GM23338 (cell line): Measurements from ENCODE around the gene ASB5.

ENCODE experiments used
- CREB1 ChIP-seq: fragments of 250-450 bp; sonication (Bioruptor Pico); IDR thresholded peaks from 2 replicates; pipeline ENCODE4 v1.5.0; 2020; ENCODE audit warnings: low read depth, mild to moderate bottlenecking, moderate library complexity
- CTCF ChIP-seq, 2 experiments: fragments of 200-600 bp in 1 of 2; sonication (generic) in 1 of 2; conservative IDR thresholded peaks; 2 replicates each; pipeline versions ENCODE4 v1.5.1 to v1.6.1; 2016 to 2017; ENCODE audit warnings: antibody characterized with exemption in 2 of 2, low read depth in 2 of 2, mild to moderate bottlenecking in 2 of 2, moderate library complexity in 1 of 2
- EZH2 ChIP-seq: fragments of 200-600 bp; sonication (generic); IDR thresholded peaks from one replicate; pipeline ENCODE4 v1.8.0; 2017; ENCODE audit warnings: antibody characterized with exemption, mild to moderate bottlenecking, low read depth; ENCODE audit not compliant: unreplicated experiment
- EZH2phosphoT487 ChIP-seq: fragments of 200-600 bp; sonication (generic); IDR thresholded peaks from one replicate; pipeline ENCODE4 v1.8.1; 2018; ENCODE audit warnings: antibody characterized with exemption; ENCODE audit not compliant: unreplicated experiment
- JUNB ChIP-seq: IDR thresholded peaks from one replicate; pipeline ENCODE4 v1.6.1; 2016; ENCODE audit warnings: antibody characterized with exemption; ENCODE audit not compliant: unreplicated experiment
- POLR2AphosphoS5 ChIP-seq: IDR thresholded peaks from 2 replicates; pipeline ENCODE4 v1.6.1; 2016; ENCODE audit warnings: antibody characterized with exemption, low read depth
- ZNF114 ChIP-seq: fragments of 250-450 bp; sonication (Bioruptor Pico); IDR thresholded peaks from 2 replicates; pipeline ENCODE4 v1.5.0; 2020; ENCODE audit warnings: mild to moderate bottlenecking, moderate library complexity
- TF ChIP-seq, protein P1 (sequence below): IDR thresholded peaks from one replicate; pipeline ENCODE4 v1.6.1; 2018; ENCODE audit warnings: antibody characterized with exemption; ENCODE audit not compliant: unreplicated experiment
- TF ChIP-seq, protein P2 (sequence below): IDR thresholded peaks from 2 replicates; pipeline ENCODE4 v1.6.1; 2016; ENCODE audit warnings: antibody characterized with exemption

GRCh38 chr4:176236946-176237345 is 32.1 kb downstream of the ASB5 start:
- TF ChIP-seq EZH2phosphoT487 (no peak), CTCF (conservative IDR thresholded peaks at IDR 0.05; ENCODE audit: low read depth in 2 of 2) (no peak), EZH2 (no peak), POLR2AphosphoS5 (no peak), CREB1 (CRISPR knock-in tag) (no peak), ZNF114 (CRISPR knock-in tag) (no peak), JUNB (no peak)
- TF ChIP-seq, protein P1, sequence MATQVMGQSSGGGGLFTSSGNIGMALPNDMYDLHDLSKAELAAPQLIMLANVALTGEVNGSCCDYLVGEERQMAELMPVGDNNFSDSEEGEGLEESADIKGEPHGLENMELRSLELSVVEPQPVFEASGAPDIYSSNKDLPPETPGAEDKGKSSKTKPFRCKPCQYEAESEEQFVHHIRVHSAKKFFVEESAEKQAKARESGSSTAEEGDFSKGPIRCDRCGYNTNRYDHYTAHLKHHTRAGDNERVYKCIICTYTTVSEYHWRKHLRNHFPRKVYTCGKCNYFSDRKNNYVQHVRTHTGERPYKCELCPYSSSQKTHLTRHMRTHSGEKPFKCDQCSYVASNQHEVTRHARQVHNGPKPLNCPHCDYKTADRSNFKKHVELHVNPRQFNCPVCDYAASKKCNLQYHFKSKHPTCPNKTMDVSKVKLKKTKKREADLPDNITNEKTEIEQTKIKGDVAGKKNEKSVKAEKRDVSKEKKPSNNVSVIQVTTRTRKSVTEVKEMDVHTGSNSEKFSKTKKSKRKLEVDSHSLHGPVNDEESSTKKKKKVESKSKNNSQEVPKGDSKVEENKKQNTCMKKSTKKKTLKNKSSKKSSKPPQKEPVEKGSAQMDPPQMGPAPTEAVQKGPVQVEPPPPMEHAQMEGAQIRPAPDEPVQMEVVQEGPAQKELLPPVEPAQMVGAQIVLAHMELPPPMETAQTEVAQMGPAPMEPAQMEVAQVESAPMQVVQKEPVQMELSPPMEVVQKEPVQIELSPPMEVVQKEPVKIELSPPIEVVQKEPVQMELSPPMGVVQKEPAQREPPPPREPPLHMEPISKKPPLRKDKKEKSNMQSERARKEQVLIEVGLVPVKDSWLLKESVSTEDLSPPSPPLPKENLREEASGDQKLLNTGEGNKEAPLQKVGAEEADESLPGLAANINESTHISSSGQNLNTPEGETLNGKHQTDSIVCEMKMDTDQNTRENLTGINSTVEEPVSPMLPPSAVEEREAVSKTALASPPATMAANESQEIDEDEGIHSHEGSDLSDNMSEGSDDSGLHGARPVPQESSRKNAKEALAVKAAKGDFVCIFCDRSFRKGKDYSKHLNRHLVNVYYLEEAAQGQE, result no peak
- TF ChIP-seq, protein P2, sequence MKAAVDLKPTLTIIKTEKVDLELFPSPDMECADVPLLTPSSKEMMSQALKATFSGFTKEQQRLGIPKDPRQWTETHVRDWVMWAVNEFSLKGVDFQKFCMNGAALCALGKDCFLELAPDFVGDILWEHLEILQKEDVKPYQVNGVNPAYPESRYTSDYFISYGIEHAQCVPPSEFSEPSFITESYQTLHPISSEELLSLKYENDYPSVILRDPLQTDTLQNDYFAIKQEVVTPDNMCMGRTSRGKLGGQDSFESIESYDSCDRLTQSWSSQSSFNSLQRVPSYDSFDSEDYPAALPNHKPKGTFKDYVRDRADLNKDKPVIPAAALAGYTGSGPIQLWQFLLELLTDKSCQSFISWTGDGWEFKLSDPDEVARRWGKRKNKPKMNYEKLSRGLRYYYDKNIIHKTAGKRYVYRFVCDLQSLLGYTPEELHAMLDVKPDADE, result no peak
